HG02642 (cell line): ENCODE data around the gene RNF149.
A peak's percentile ranks its signal among the peaks of the same experiment; 100 is the strongest.
"Not testable (repeated sequence)": the region's sequence is repeated elsewhere in the genome, so short reads cannot be mapped to it uniquely, and the experiment has no call there.

Experiments used
- ATAC-seq: cut with Tn5 transposase; IDR thresholded peaks from one replicate; pipeline ENCODE4 v1.9.1; 2021; ENCODE audit warnings: mild to moderate bottlenecking; ENCODE audit not compliant: unreplicated experiment, poor library complexity

Gene RNF149

DNA sequence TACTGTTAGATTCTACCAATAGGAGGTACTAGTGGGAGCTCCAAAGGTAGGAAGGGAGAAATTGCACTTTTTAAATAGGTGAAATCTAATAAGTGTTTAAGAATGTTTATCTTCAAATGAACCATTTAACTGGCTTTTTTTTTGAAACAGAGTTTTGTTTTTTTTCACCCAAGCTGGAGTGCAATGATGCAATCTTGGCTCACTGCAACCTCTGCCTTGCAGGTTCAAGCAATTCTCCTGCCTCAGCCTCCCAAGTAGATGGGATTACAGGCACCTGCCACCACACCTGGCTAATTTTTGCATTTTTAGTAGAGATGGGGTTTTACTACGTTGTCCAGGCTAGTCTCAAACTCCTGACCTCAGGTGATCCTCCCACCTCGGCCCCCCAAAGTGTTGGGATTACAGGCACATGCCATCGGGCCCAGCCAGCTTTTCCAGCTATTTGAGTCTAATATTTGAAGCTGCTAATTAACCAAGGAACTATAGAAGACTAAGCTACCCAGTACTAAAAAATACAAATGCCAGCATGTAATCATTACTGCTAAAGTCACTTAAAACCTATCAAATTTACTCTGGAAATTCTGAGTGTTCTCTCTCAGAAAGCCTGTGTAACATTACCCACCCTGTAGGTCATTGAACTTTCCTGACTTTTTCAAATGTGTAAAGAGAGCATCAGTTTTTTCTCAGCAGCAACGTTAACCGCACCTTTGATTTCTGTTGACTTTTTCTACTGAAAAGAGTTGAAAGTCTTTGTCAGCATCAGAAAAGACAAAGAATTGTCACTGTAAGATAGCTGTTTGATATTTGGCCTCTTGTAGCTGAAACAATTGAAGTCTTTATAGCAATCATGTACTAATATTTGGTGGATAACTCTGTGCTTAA, 24.6 kb upstream of the RNF149 start:
- ATAC-seq = no peak

DNA sequence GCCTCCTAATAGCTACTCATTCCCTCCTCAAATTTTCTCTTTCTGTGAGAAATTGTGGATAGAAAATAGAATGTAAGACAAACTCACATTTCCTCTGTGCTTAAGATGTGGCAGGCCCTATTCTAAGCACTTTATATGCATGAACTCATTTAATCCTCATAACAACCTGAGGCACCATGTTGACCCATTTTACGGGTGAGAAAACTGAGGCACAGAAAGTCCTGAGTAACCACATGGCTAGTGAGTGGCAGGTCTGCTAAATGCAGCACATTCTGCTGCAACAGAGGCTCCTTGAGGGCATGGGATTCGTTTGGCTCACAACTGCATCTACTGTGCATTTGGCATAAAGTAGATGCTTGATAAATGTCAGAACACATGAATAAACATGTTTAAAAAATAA, 22.7 kb upstream of the RNF149 start:
- no peak for ATAC-seq

GRCh38 chr2:101330253-101330933, 21.9 kb upstream of the RNF149 start:
- no peak for ATAC-seq

GRCh38 chr2:101329026-101329425, 20.5 kb upstream of the RNF149 start:
- ATAC-seq = no peak

GRCh38 chr2:101328474-101329007, 20.0 kb upstream of the RNF149 start:
- ATAC-seq = no peak

DNA sequence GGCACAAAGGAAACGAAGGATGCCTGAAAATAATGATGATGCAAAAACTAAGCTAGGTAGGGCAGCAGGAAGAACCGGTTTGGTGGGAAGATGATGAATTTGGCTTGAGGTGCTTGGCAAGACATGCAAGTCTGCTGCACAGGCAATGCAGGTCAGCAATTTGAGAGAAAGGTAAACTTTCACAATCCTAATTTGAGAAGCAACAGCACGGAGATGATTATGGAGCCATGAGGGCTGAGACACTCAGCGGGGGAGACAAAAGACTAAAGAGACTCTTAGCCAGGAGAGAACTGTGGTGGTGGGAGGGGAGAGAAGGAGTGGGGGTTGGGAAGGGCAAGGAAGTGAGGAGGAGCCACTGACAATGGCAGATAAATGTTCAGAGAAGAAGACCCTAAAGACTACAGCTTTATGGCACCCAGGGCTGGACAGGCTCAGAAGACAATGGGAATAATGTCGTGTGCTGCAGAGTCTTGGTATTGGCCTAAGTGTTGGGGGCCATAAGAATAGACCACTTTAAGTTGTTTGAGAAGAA, 19.4 kb upstream of the RNF149 start:
- ATAC-seq = no peak

- ATAC-seq = no peak
Observed at GRCh38 chr2:101325425-101325824, 16.9 kb upstream of the RNF149 start.

DNA sequence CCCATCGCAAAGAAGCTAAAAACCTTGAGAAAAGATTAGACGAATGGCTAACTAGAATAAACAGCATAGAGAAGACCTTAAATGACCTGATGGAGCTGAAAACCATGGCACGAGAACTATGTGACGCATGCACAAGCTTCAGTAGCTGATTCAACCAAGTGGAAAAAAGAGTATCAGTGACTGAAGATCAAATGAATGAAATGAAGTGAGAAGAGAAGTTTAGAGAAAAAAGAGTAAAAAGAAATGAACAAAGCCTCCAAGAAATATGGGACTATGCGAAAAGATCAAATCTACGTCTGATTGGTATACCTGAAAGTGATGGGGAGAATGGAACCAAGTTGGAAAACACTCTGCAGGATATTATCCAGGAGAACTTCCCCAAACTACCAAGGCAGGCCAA, 8.1 kb upstream of the RNF149 start:
- not testable (repeated sequence) for ATAC-seq

GRCh38 chr2:101311696-101312017, 3.2 kb upstream of the RNF149 start:
- ATAC-seq = no peak

- no peak for ATAC-seq
Observed at GRCh38 chr2:101310834-101311695, 2.6 kb upstream of the RNF149 start.

DNA sequence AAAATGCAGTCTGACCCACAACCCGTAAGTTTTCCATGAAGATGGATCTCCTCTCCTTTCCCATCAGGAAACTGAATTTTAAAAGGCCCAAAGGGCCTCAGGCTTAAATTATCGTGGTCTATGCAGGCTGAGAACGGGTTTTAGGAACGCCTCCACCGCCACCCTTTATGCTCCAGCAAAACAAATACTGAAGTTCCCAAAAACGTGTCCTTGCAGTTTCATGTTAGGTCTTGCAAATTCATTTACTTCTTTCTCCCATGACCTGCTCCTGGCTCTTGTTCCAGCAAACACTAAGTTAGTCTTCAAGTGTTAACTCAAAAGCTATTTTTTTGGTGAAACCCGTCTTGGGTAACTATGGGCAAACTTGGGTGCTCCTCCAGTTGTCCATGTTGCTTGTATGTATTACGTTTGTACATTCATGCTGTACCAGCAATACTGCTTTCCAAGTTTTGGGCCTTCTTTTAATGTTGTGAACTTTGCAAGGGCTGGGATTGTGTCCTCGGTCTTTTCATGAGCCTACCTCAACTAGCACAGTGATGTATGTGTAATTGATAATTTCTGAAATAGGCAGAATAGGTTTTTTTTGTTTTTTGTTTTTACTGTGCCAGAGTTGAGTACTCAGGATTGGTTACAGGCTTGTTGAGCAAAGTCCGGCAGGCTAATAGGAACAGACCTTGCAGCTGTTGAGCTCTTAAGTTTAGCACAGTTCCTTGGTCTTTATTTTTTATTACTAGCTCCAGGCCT, 1.8 kb upstream of the RNF149 start:
- no peak for ATAC-seq

DNA sequence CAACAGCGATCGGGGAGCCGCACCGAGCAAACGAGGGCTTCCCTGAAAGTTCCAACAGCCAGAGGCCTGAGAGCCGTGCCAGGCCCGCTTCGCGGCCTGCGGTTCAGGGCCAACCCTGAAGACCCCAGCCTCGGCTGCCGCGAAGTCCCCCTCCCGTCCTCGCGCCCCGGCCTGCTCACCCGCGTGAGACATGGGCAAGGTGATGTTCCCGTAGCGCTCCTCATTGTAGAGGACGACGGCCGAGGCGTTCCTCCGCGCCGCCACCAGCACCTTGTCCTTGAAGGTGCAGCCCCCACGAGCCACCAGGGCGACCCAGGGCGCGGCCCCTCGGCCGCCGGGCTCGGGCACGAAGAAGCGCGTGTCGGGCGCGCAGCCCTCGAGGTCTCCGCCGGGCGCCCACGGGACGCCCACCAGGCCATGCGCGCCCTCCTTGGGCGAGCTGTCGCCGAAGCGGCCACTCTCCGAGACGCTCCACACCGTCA, 510 bp downstream of the RNF149 start:
- peak; percentile 25 for ATAC-seq

GRCh38 chr2:101307503-101307902, 998 bp downstream of the RNF149 start:
- no peak for ATAC-seq

GRCh38 chr2:101306410-101306809, 2.1 kb downstream of the RNF149 start:
- ATAC-seq = peak; percentile 5

DNA sequence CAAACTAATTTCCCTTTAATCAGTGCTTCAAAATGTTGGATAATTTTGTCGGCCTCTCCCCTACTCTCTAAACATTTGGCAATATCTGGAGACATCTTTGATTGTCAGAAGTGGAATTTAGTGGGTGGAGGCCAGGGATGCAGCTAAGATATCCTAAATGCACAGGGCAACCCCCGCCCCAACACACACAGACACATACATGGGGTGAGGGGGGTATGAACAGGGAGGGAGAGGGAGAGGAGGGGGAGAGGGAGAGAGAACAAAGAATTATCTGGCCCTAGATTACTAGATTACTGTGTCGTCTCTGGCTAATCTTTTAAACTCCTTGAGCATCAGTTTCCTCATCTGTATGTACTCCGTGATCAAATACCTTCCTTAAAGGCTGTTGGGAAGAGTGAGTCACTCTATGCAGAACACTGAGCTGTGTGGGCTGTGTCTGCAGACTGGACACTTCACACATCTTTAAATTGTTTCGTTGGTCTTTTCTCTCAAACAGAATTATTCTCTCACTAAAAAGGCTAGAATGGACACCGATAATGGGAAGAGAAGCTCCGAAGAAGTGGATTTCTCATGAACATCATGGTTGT, 2.9 kb downstream of the RNF149 start:
- ATAC-seq = no peak

DNA sequence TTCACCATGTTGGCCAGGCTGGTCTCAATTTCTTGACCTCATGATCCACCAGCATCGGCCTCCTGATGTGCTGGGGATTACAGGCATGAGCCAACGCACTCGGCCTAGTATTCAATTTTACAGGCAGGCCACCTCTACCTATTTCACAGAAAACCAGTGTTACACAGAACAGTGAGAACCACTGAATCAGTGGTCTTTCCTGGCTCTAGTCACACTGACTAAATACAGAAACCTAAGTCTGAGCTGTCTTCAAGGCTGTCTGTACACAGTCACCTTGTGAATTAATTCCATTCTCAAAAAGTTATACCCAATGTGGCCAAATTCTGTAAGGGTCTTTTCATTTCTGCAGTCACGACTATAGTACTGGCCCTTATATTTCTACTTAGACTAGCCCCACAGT, 3.5 kb downstream of the RNF149 start:
- ATAC-seq = no peak

DNA sequence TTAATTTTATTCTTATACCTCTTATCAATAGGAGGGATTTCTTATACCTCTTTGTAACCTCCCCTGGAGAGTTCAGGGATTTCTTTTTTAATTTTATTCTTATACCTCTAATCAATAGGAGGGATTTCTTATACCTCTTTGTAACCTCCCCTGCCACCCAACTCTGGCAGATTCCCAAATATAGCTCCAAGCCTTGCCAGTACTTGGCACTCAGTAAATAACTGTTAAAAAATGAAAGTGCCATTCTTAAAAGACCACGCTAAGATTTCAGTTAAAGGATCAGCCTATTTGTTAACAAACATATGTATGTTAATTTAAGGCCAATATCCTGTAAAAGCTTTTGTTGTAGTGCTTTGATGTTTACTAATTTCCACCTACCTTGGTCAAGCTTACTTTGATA, 4.8 kb downstream of the RNF149 start:
- no peak for ATAC-seq

- ATAC-seq = no peak
Observed at GRCh38 chr2:101302016-101302415, 6.5 kb downstream of the RNF149 start.

GRCh38 chr2:101300836-101301235, 7.7 kb downstream of the RNF149 start:
- no peak for ATAC-seq
